Astrocyte of the cerebellum (primary cell): ENCODE data around the gene CSTA.

ENCODE experiments used
- DNase-seq: peaks from one replicate; pipeline ENCODE4 v3.0.0-alpha.2; 2011; ENCODE audit warnings: low read depth
- H3K4me3 ChIP-seq: 2 replicates; pipeline ENCODE4 v1.5.1; 2011; ENCODE audit warnings: mild to moderate bottlenecking, low read depth, low read length, moderate library complexity
- CTCF ChIP-seq: IDR thresholded peaks from 2 replicates; pipeline ENCODE4 v1.5.1; 2012; ENCODE audit warnings: low read length, low read depth, moderate library complexity, mild to moderate bottlenecking; ENCODE audit errors: missing control alignments
- in situ Hi-C: cut with HindIII; loops from 2 replicates; pipeline ENCODE4 v1.10.0; 2017; ENCODE audit warnings: low sequenced_read_pairs

Gene CSTA

GRCh38 chr3:122315619-122316018, 9.4 kb upstream of the CSTA start:
- no peak for DNase-seq
- no peak overlapping the region for H3K4me3 ChIP-seq
- no peak for TF ChIP-seq CTCF
- in situ Hi-C loops, result no loop called here

- no peak overlapping the region for H3K4me3 ChIP-seq
- no peak for DNase-seq
- in situ Hi-C loops, result no loop called here
- TF ChIP-seq CTCF, result no peak
Observed at GRCh38 chr3:122316368-122316767, 8.7 kb upstream of the CSTA start.

GRCh38 chr3:122318620-122319019, 6.4 kb upstream of the CSTA start:
- no peak for TF ChIP-seq CTCF
- in situ Hi-C loops, result no loop called here
- DNase-seq, result no peak
- H3K4me3 ChIP-seq, result no peak overlapping the region

GRCh38 chr3:122322095-122323075, 2.7 kb upstream of the CSTA start:
- no peak for TF ChIP-seq CTCF
- in situ Hi-C loops, result no loop called here
- DNase-seq, result no peak

GRCh38 chr3:122325769-122326168, 721 bp downstream of the CSTA start:
- no peak for TF ChIP-seq CTCF
- DNase-seq, result no peak
- H3K4me3 ChIP-seq, result no peak overlapping the region
- in situ Hi-C loops, result no loop called here

More at GRCh38 chr3:122322095-122323075, 2.7 kb upstream of the CSTA start:
- H3K4me3 ChIP-seq, result no peak overlapping the region

- in situ Hi-C loops, result no loop called here
- no peak for TF ChIP-seq CTCF
Observed at GRCh38 chr3:122331886-122332285, 6.8 kb downstream of the CSTA start.

More at GRCh38 chr3:122331886-122332285, 6.8 kb downstream of the CSTA start:
- no peak for DNase-seq
- H3K4me3 ChIP-seq, result no peak overlapping the region
